Tibial artery (tissue), 4 donors: ENCODE data around the gene CCR2.

Experiments
- DNase-seq, 2 donors: peaks; one replicate each; pipeline ENCODE4 v3.0.0-alpha.2; 2019
- H3K27ac ChIP-seq, 2 donors: fragments of 200-600 bp; sonication (generic) in 1 of 2; 1 replicate in 1 of 2; 2 replicates in 1 of 2; pipeline ENCODE4 v1.5.1; 2018 to 2019; ENCODE audit warnings: mild to moderate bottlenecking in 1 of 2
- H3K27me3 ChIP-seq, 2 donors: fragments of 200-600 bp; sonication (generic) in 1 of 2; one replicate each; pipeline versions ENCODE4 v1.5.1 to v1.6.0; 2016 to 2019
- H3K36me3 ChIP-seq, 3 donors: fragments of 200-600 bp; sonication (generic) in 2 of 3; one replicate each; pipeline ENCODE4 v1.5.1; 2016 to 2019; ENCODE audit warnings: mild to moderate bottlenecking in 2 of 3
- H3K4me1 ChIP-seq, 4 donors: fragments of 200-600 bp; sonication (generic) in 2 of 4; 1 replicate in 3 of 4; 2 replicates in 1 of 4; pipeline ENCODE4 v1.5.1; 2016 to 2019
- H3K4me3 ChIP-seq, 2 donors: fragments of 200-600 bp; sonication (generic) in 1 of 2; 1 replicate in 1 of 2; 2 replicates in 1 of 2; pipeline ENCODE4 v1.5.1; 2018 to 2019; ENCODE audit warnings: mild to moderate bottlenecking in 2 of 2
- H3K9me3 ChIP-seq, 3 donors: fragments of 200-600 bp; sonication (generic) in 1 of 3; one replicate each; pipeline ENCODE4 v1.5.1; 2016 to 2019
- intact Hi-C: fragments of 100-400 bp; cut with DNase I; formaldehyde crosslinking; loops from one replicate; pipeline ENCODE4 v1.15.0; 2023; ENCODE audit warnings: low total_unique reads
- TF ChIP-seq, protein P1 (sequence below), 2 experiments: fragments of 200-600 bp in 1 of 2; fragments of 450-650 bp in 1 of 2; IDR thresholded peaks; one replicate each; pipeline ENCODE4 v1.5.1; 2017 to 2019; ENCODE audit warnings: antibody characterized with exemption in 2 of 2, mild to moderate bottlenecking in 1 of 2, moderate library complexity in 1 of 2

The CCR2 gene

DNA sequence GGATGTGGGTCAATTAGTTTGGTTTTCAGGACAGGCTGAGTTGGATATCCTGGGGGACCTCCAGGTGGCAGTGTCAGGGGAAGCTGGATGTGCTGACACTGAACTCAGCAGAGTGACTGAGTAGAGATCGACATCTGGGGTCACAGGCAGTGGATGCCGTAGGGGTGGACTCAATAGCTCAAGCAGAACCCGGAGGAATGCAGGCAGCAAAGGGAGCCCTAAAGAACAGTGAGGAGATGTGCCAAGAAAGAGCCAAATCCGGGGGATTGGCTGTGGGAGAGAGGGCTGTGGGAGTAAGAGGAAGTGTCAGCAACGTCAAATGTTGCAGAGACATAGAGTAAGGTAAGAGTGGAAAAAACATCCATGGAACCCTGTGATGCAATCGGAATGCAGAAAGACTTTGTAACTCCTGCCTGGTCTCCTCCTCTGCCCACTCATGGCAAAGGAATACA lies 41.3 kb downstream of the CCR2 start:
- no peak overlapping the region for H3K27ac ChIP-seq
- TF ChIP-seq, protein P1, sequence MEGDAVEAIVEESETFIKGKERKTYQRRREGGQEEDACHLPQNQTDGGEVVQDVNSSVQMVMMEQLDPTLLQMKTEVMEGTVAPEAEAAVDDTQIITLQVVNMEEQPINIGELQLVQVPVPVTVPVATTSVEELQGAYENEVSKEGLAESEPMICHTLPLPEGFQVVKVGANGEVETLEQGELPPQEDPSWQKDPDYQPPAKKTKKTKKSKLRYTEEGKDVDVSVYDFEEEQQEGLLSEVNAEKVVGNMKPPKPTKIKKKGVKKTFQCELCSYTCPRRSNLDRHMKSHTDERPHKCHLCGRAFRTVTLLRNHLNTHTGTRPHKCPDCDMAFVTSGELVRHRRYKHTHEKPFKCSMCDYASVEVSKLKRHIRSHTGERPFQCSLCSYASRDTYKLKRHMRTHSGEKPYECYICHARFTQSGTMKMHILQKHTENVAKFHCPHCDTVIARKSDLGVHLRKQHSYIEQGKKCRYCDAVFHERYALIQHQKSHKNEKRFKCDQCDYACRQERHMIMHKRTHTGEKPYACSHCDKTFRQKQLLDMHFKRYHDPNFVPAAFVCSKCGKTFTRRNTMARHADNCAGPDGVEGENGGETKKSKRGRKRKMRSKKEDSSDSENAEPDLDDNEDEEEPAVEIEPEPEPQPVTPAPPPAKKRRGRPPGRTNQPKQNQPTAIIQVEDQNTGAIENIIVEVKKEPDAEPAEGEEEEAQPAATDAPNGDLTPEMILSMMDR (IDR thresholded peaks at IDR 0.05) = no peak
- no peak overlapping the region for H3K4me3 ChIP-seq
- H3K36me3 ChIP-seq = no peaks in the 10 kb centered on the region
- intact Hi-C loops = no loop called here
- no peaks in the 10 kb centered on the region for H3K27me3 ChIP-seq
- no peaks in the 10 kb centered on the region for H3K9me3 ChIP-seq
- no peaks in the 10 kb centered on the region for H3K4me1 ChIP-seq
- DNase-seq = no peak

DNA sequence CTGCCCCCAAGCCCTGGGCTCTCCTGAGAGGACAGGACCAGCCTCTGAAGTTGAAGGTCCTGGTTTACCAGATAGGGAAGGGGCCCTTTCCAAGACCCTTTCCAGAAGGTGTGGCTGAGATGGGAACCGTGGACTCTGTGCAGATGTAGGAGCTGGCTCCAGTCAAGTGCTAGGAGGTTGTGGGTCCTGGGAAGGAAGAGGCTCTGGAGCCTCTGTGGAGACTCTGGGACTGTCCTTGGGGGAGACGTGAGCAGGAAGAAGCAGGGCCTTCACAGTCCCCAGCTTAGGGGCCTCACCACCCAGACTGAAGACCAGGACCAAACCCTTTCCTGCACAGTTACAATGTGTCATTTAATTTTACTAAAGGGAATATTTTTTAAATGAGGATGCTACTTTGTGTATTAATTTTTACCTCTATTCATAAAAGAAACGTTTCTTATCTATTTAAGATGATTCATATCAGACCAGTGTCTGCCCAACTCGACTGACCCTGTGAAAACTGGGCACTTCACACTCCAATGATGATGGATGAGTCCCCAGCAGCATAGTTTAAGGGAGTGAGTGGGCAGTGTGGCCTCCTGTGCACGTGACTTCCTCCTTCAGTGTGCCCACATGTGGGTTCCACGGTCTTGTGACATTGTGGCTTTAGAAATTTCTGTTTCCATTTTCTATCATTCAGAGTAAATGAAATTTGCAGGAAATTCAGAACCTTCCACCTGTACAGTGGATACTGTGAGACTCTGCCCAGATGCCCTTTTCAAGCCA lies 42.0 kb downstream of the CCR2 start:
- H3K4me3 ChIP-seq = no peak overlapping the region
- no peak for DNase-seq
- H3K9me3 ChIP-seq = no peaks in the 10 kb centered on the region
- no peak overlapping the region for H3K27ac ChIP-seq
- no peaks in the 10 kb centered on the region for H3K27me3 ChIP-seq
- TF ChIP-seq, protein P1 (IDR thresholded peaks at IDR 0.05) = no peak
- intact Hi-C loops = no loop called here
- no peaks in the 10 kb centered on the region for H3K4me1 ChIP-seq
- H3K36me3 ChIP-seq = no peaks in the 10 kb centered on the region

DNA sequence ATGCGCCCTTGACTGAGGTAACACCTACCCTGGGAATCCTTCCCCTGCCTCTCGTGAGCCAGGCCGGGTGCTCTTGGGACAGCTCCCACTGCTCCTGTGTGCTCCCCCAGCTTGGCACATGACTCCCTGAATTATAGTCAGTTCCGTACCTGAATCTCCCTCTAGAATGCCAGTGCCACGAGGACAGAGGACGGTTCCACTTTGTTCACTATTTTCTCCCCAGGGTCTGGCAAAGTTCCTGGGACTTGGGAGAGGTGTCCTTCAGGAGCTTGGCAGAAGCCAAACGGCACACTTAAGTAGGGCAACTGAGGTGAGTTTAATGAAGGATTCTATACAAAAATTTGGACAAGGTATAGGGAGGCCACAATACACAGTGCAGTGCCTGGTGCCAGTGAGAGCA lies 43.2 kb downstream of the CCR2 start:
- DNase-seq = no peak
- H3K4me3 ChIP-seq = no peak overlapping the region
- H3K27ac ChIP-seq = no peak overlapping the region
- TF ChIP-seq, protein P1 (IDR thresholded peaks at IDR 0.05) = no peak
- no peaks in the 10 kb centered on the region for H3K9me3 ChIP-seq
- intact Hi-C loops = no loop called here
- H3K4me1 ChIP-seq = no peaks in the 10 kb centered on the region
- H3K27me3 ChIP-seq = no peaks in the 10 kb centered on the region
- no peaks in the 10 kb centered on the region for H3K36me3 ChIP-seq

- no peaks in the 10 kb centered on the region for H3K4me1 ChIP-seq
- no peaks in the 10 kb centered on the region for H3K9me3 ChIP-seq
- H3K4me3 ChIP-seq = no peak overlapping the region
- no peak for DNase-seq
- H3K36me3 ChIP-seq = no peaks in the 10 kb centered on the region
- intact Hi-C loops = no loop called here
- TF ChIP-seq, protein P1 (IDR thresholded peaks at IDR 0.05) = no peak
- no peaks in the 10 kb centered on the region for H3K27me3 ChIP-seq
- no peak overlapping the region for H3K27ac ChIP-seq
Measured at GRCh38 chr3:46398186-46398955, 44.5 kb downstream of the CCR2 start.

- H3K4me1 ChIP-seq = no peaks in the 10 kb centered on the region
- DNase-seq = no peak
- H3K27ac ChIP-seq = no peak overlapping the region
- no peaks in the 10 kb centered on the region for H3K9me3 ChIP-seq
- H3K27me3 ChIP-seq = no peaks in the 10 kb centered on the region
- no peak overlapping the region for H3K4me3 ChIP-seq
- intact Hi-C loops = no loop called here
- TF ChIP-seq, protein P1 (IDR thresholded peaks at IDR 0.05) = no peak
- no peaks in the 10 kb centered on the region for H3K36me3 ChIP-seq
Measured at GRCh38 chr3:46399098-46399497, 45.2 kb downstream of the CCR2 start.
